ENCODE results near the gene TMEM176B.

TMEM176B gene

GRCh38 chr7:150753826-150754603 lies 46.1 kb downstream of the TMEM176B start:
- TF ChIP-seq, protein P1, sequence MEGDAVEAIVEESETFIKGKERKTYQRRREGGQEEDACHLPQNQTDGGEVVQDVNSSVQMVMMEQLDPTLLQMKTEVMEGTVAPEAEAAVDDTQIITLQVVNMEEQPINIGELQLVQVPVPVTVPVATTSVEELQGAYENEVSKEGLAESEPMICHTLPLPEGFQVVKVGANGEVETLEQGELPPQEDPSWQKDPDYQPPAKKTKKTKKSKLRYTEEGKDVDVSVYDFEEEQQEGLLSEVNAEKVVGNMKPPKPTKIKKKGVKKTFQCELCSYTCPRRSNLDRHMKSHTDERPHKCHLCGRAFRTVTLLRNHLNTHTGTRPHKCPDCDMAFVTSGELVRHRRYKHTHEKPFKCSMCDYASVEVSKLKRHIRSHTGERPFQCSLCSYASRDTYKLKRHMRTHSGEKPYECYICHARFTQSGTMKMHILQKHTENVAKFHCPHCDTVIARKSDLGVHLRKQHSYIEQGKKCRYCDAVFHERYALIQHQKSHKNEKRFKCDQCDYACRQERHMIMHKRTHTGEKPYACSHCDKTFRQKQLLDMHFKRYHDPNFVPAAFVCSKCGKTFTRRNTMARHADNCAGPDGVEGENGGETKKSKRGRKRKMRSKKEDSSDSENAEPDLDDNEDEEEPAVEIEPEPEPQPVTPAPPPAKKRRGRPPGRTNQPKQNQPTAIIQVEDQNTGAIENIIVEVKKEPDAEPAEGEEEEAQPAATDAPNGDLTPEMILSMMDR (IDR thresholded peaks at IDR 0.05; ENCODE audit: control insufficient read depth, insufficient read depth, low read depth, low read length, missing control alignments): no peak
- DNase-seq (ENCODE audit: low read depth): no peak

DNA sequence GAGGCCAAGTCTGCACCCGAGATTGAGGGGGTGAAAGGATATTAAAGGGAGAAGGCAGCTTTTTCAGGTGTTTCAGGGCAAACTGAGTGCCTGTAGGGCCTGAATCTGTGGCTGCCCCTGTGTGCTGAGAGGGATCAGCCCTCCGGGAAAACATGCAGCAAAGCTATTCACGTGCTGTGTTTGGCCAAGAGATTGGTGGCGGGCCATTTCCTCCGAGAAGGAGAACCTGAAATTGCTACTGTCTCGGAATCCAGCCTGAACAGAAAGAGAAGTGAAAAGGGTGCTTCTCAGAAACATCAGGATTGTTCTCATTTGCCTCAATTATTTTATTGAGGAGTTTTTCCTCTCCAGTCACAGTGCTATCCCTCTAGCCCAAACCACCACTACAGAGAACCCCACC lies 46.9 kb downstream of the TMEM176B start:
- no peak overlapping the region for H3K4me3 ChIP-seq (ENCODE audit: control insufficient read depth, low read depth, low read length)
- no peak for DNase-seq (ENCODE audit: low read depth)
- TF ChIP-seq, protein P1 (IDR thresholded peaks at IDR 0.05; ENCODE audit: control insufficient read depth, insufficient read depth, low read depth, low read length, missing control alignments): no peak

More at GRCh38 chr7:150753826-150754603, 46.1 kb downstream of the TMEM176B start:
- no peak overlapping the region for H3K4me3 ChIP-seq (ENCODE audit: control insufficient read depth, low read depth, low read length)

DNA sequence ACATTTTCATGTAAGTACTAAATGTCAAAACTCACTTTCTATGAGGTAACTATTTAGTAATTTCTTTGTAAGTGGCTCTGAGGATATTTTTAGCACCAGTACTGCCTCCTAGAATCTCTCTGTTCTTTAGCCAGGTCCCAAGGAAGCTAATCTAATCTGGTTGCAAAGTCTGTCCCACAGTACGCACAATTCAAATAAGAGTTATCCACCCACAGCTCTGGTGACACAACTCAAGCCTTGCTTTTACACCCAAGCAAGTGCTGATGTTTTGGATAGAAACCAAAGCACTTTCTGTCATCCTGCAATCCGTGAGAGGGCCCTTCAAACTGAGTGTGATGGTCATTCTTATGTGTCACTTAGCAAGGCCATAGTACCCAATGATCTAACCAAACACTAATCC lies 48.5 kb downstream of the TMEM176B start:
- TF ChIP-seq, protein P1 (IDR thresholded peaks at IDR 0.05; ENCODE audit: control insufficient read depth, insufficient read depth, low read depth, low read length, missing control alignments): no peak
- DNase-seq (ENCODE audit: low read depth): no peak

DNA sequence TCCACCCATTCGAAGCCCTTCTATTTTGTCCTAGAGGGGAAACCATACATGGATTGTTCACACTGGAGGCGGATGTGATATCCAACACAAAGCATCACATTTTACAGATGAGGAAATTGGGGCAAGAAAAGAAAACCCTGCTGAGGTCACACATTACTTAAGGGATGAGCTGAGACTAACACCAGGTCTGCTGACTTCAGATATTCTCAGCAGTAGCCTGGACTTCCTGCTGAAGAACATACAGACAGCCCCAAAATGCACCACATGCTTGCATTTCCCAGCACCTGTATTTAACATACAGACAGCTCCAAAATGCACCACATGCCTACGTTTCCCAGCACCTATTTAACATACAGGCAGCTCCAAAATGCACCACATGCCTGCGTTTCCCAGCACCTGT lies 51.8 kb downstream of the TMEM176B start:
- H3K4me3 ChIP-seq (ENCODE audit: control insufficient read depth, low read depth, low read length): no peak overlapping the region
- TF ChIP-seq, protein P1 (IDR thresholded peaks at IDR 0.05; ENCODE audit: control insufficient read depth, insufficient read depth, low read depth, low read length, missing control alignments): no peak
- no peak for DNase-seq (ENCODE audit: low read depth)

More for the DNA sequence above, 48.5 kb downstream of the TMEM176B start:
- no peak overlapping the region for H3K4me3 ChIP-seq (ENCODE audit: control insufficient read depth, low read depth, low read length)

- no peak overlapping the region for H3K4me3 ChIP-seq (ENCODE audit: control insufficient read depth, low read depth, low read length)
- TF ChIP-seq, protein P1 (IDR thresholded peaks at IDR 0.05; ENCODE audit: control insufficient read depth, insufficient read depth, low read depth, low read length, missing control alignments): no peak
- no peak for DNase-seq (ENCODE audit: low read depth)
Measured at GRCh38 chr7:150746921-150747320, 53.2 kb downstream of the TMEM176B start.

DNA sequence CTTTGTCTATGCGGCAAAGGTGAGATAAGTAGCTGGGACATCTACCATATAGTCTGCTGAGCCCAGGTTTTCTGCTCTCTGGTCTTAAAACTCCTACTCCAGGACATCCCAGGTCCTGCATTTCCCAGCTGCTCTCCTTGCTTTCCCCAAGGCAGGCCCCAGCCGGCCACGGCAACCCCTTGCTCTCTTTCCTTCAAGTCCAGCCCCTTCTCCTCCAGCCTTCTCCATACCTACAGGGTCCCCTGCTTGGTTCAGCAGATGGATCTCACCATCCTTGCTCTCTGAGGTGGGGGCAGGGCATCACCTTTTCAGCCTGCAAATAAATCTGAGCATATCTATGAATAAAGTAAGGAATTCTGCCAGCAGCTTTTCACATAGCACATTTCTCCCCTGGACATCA lies 54.3 kb downstream of the TMEM176B start:
- no peak for DNase-seq (ENCODE audit: low read depth)
- H3K4me3 ChIP-seq (ENCODE audit: control insufficient read depth, low read depth, low read length): no peak overlapping the region
- TF ChIP-seq, protein P1 (IDR thresholded peaks at IDR 0.05; ENCODE audit: control insufficient read depth, insufficient read depth, low read depth, low read length, missing control alignments): no peak

Data from AG09309 (cell line).